ENCODE results near the gene MROH2B.
"Not testable (repeated sequence)": the region's sequence is repeated elsewhere in the genome, so short reads cannot be mapped to it uniquely, and the experiment has no call there.

MROH2B gene

DNA sequence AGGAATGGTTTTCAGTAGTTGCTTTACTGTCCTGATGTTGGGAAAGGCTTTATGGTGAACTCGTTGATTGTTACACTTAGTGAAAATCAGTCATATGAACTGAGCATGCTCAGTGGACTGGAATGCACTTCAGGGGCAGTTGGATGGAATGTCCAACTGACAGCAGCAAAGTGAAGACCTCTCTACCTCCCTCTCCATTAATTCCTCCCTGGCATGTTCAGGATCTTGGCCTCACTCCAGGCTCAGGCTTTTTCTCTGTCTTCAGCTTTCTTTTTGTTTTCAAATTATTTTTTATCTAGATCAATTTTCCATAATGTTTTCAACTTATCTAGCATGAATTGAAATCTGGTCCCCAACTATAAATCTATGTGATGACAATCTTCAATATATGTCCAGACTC is at the start of gene MROH2B:
Gene MROH2B, minus strand, starts transcription at position 101 of the 400 bp plus-strand sequence. CDS start 490 bp downstream, outside the sequence.
- DNase-seq: no peak

DNA sequence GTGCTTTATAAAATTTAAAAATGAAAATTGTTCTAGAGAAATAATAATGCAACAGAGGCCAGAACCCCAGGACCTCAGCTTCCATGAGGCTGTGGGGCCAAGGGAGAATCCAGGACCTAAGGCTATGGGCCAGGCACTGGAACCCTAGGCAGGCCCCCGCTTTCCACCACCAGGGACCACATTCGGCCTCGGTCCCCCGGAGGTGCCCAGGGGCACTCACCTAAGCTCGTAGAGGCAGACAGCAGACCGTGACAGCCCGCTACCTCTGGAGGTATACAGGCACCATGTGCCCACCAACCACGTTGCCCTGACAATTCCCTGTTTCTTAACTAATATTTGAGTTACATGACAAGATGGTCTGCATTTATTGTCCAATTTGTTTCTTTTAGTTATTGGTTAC is 49.5 kb upstream of the MROH2B start:
- DNase-seq: no peak

DNA sequence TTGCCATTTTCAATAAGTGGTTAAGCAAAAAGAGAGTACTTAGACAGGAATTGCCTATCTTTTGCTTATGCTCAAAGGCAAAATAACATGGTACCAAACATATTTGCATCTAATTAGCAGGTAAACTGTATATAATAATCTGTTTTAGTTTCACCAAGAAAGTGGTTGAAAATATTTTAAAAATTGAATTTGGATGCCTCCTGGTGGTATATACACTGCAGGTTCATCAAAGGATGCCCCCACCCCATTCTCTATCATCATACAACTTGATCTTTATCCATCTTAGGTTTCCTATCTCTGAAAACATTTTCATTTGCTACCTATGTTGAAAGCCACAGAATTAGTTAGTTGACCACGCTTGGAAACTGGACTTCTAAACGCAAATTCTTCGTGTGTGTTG is 47.0 kb upstream of the MROH2B start:
- no peak for DNase-seq

DNA sequence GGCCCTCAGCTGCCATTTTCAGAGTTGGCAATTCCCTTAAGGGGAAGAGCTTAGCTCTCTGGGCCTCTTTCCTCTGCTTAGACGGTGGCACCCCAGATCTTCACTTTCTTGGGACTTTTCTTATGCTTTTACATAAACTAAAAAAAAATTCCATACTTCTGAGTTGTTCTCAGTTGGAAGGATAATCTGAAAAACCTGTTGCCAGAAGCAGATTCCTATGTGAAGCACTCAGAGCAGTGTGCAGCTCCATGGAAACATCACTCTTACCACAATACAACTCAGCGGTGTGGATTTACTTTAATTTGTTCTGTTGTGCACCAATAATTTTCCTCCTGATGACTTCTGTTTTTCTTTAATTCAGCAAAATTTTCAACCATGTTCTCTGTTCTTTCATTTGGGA is 44.1 kb upstream of the MROH2B start:
- DNase-seq: no peak

DNA sequence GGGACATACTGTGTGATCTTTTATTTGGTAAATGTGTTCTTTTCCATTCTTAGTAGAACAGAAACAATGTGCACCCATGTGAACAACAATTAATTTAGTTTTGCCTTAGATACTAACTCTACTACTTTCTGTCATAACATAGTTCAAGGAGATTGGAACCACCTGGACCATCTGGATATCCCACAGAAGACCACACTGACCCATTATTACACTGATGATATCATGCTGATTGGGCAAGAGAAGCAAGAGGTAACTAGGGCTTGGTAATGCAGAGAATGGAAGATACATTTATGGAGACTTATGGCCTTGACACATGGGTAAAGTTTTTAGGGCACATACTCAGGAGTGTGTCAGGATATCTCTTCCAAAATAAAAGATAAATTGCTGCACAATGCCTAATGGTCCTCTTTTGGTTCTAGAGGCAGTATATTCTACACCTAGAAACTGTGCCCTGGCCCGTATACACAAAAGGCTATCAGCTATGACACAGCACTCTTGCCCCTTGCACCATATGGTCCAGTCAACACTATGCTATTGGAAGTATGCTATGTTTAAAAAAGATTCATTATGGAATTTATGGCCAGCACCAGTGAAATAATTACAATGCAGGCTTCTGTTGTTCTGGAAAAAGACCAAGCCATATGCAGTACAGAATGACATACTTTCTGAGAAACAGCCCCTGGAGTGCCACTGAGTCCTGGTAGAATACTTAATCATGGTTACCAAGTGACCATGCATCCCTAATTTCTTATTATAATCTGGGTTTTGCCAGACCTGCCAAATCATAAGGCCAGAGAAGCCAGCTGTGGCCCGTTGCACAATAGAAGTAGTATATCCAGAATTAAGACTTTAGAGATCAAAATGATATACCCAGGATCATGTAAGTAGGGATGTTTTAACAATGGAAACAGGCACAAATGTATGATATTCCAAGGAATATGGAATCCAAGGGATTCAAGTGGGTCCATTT is 41.6 kb upstream of the MROH2B start:
- no peak for DNase-seq

DNA sequence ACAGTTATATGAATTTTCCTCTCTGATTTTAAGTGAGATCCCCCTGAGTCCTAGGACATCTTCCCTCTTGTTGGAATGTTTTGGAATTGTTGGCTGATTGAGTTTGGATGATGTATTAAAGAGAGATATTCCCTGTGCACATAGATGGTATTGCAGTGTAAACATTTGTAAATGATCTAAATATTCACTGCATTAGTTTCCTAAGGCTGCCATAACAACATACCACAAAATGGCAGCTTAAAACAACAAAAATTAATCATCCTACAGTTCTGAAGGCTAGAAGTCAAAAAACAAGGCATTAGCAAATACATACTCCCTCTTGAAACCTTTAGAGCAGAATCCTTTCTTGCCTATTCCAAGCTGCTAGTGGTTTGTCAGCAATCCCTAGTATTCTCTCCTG is 38.0 kb upstream of the MROH2B start:
- no peak for DNase-seq

DNA sequence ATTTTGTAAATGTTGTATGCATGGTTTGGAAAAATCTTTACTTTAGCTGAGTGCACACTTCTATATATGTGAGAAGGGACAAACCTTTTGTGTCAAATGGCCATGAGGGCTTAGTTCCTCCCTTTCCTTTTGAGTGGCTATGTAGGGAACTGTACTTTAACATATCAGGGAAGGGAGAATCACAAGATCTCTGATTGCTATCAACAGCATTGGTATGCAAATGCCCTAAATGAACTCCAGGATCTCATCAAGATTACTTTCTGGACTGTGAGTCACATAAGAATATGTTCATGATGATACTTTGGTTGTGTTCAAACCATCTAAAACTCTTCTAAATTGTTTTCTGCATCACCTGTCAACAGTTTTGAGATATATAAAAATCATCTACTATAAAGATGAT is 31.2 kb upstream of the MROH2B start:
- DNase-seq: no peak

DNA sequence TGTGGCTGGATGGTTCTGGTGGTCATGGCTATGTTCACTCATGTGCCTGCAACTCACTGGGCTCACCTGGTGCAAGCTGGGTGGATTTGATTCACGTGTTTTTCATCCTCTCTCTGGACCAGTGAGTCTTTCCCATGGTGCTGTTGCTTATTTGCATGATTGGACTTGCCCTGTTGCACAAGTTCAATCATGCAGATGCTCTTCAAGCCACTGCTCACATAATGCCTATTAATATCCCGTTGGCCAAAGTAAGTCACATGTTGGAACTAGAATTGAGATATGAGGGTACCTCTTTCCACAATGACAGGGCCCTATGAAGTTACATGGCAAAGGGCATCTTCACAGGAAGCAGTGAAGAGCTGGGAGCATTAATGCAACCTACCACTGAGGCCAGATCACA is 26.5 kb upstream of the MROH2B start:
- no peak for DNase-seq

DNA sequence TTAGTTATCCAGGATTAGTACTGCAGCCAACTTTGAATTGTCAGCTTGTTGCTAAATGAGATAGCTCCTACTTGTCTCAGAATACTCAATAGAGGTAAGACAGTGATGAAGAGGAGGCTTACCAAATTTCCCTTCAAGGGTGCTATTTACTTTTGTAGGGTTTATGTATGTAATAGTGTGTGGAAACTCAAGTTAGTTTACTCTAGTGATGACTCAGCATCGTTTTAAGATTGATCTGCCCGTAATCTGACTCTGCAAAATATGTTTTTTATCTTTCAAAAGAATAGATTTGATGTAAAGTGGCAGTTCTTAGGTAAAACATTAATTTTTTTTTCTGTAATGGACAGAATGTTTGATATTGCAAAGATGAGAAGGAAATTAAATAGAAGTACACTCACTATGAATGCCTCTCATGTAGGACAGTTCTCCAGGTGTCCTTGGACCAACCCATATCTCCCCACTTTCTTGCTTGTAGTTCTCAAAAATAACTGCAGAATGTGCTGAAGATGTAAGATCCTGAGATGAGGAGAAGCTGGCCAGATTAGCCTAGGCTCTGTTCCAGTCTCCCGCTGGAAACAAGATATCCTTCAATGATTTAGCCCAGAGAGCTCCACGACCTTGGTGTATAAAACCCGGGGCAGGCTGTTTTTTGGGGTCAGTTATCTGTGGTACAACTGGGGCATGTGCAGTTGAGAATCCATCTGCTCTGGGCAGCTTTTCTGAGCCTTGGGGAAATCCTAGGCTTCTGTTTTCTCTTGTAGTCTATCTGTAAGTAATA is 24.4 kb upstream of the MROH2B start:
- DNase-seq: no peak

DNA sequence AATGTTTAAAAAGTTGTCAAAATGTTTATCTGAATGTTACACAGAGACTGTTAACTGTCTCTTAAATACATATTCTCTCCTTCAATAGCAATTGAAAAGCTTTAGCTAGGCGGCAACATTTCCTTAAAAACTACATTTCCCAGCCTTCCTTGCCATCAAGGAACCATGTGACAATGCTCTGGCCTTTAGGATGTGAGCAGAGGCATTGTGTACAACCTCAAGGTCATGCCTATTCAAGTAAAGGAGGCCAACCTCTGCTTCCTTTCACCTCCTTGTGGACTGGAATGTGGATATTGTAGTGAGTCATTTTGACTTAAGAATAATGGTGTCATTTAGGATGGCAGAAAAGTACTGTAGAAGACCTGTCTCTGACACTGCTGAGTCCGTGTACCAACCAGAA is 23.7 kb upstream of the MROH2B start:
- DNase-seq: no peak

DNA sequence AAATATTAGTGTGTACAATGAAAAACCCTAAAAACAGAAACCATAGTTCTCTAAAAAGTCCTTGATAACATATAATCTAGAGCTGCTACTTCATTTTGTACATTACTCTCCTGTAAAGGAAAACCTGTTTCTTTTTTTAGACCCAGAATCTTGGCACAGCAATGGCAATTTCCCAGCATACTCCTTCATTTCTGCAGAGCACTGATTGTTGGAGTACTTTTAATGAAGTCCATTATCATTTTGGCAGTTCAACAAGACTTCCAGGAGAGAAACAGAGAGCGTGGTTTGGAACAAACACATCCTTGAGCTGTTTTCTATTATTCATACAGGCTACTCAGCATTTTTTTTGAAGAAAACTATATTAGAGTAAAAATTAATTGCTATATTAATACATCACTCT is 22.7 kb upstream of the MROH2B start:
- no peak for DNase-seq

DNA sequence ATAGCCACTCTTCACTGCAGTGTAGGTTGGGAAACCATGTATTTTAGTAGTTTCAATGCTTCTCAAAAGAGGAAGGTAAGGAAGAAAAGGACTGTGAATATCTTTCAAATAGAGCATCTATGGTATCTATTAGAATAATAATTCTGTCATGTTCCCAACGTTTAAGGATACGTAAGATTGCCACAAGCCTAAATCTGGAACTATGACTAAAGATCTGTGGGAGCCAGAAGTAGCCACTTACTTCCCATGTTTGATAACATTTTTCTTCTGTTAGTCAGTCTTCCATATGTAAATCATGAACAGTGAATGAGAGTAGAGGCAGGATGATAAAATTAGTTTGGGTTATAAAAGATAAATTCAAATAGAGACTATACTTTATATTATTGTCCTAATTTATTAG is 16.3 kb upstream of the MROH2B start:
- DNase-seq: no peak

DNA sequence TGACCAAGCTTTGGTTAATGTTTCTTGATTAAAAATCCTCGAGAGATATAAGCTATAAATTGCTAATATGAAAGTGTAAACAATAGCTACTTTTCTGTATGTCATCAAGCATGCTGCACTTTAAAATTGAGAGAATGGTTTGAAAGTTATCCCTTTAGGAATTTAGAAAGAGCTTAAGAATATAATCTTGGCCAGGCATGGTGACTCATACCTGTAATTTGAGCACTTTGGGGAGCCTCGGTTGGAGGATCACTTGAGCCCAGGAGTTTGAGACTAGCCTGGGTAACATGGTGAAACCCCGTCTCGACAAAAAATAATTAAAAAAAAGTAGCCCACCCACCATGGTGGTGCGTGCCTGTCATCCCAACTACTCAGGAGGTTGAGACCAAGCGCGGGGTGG is 12.2 kb upstream of the MROH2B start:
- DNase-seq: no peak

DNA sequence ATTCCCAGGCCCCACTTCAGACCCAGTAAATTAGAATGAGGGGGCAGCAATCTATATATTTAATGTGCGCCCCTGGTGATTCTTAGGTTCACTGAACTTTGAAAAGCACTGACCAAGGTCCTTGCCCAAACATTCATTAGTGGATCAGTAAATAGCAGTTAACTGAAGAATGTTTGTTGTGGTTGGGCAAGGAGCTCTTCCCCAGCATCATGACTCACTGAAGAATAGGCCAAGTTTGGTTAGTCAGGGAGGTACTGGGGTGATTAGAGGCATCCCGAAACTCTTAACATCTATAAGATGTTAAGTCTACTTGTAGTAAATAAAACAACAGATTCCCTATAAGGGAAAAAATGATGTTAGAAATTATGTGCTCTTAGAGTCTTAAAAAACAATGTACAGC is 833 bp upstream of the MROH2B start:
- DNase-seq: no peak

DNA sequence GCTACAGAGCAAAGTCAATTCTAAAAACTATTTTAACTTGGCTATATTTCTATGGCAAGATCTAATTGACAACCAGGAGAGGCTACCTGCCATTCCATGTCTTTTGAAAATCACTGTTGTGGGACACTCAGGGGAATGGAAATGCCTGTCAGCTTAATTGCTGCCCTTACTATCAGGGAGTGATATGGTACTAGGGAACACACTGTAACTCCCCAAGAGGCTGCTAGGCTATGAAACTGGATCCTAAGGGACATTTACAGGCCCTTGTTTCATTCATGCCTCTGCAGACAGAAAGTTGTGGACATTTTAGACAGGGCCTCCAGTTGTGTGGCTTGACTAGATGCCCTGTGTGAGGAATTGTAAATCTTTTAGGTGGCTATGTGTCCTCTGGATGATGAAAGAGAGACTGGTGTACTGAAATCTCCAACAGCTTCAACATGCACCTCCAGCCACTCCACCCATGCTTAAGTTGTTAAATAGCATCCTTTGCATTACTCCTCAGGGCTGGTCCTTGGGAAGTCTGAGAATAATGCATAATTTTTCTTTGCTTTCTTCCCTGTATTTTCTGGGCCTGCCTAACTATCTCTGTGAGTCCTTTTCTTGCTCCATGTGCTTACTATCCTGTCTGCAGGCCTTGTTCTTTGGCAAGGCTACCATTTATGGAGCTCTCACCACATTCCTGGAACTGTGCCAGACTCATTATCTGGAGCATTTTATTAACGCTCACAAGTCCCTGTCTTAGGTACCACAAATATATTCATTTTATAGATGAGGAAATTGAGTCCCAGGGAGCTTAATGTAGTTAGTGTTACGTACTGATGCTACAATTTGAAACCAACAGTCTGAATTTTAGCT is 3.2 kb downstream of the MROH2B start:
- no peak for DNase-seq

DNA sequence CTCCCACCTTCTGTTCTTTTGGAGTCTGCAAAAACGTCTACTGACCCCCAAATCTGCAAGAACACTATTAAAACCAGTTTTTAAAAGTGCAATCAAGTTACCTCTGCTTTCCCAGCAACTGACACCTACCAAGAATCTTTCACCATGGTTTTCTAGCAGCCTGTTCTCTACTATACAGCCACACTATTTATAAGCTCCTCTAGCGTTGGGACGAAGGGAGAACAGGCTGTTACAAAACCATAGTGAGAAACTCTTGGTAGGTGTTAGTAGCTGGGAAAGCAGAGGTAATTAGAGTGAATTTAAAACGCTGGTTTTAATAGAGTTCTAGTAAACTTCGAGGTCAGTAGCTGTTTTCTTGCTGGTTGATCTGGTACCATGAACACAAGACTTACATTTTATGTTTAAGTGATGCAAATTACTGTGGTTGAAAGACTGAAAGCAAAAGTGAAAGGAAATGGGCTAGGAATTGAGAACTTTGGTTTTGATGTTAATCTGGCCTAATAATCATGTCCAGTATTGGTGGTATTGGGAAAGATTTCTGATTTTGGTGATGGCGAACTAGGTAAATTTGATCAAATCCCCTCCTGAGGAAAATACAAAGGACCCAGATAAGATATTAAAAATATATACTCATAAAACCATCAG is 5.3 kb downstream of the MROH2B start:
- no peak for DNase-seq

DNA sequence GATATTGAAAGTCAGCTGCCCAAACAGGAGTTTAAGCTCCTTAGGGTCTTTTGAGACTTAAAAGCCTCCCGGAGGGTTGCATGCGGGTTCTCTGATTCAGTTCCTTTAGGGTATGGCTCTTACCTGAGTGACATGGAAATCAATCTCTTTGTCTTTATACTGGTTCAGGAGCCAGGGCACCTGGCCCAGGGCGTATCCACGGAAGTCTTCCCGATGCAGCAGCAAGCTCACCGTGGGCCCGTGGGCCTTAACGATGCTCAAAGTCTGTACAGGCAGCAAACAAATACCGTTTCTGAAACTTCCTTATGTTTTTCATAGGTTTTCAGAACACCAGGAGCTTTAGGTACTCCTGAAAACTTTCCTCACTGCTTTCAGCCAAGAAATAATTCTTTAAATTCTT is 13.2 kb downstream of the MROH2B start:
- no peak for DNase-seq

DNA sequence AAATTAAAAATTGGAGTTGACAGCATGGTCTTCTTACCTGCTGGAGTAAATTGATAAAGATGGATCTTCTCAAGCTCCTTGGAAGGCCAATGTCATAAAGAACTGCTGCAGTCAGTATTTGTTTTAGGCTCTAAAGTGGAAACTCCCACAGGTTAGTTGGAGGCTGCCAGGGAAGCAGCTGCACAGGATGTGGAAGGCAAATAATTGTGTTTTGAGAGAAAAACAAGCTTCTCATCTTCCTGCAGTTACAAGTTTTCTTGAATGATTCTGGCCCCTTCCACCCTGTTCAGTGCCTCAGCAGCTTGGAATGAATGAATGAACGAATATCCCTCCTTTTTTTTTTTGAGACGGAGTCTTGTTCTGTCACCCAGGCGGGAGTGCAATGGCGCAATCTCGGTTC is 13.9 kb downstream of the MROH2B start:
- no peak for DNase-seq

DNA sequence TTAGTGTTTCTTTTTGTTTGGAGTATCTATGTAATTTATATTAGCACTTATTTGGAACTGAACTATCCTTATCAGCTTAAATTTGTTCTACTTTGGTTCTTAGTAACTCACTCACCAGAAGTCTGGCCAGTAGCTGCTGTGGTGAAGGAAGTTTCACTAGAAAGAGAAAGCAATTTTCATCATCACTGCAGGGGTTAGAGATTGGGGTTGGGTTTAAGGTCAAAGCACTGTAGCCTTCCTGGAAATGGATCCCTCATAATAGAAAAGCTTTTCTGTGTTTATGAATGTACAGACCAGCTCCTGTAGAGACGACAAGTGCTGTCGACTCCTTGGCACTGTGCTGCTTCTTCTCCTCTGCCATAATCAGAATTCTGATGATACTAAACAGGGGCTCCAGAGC is 22.2 kb downstream of the MROH2B start:
- no peak for DNase-seq

DNA sequence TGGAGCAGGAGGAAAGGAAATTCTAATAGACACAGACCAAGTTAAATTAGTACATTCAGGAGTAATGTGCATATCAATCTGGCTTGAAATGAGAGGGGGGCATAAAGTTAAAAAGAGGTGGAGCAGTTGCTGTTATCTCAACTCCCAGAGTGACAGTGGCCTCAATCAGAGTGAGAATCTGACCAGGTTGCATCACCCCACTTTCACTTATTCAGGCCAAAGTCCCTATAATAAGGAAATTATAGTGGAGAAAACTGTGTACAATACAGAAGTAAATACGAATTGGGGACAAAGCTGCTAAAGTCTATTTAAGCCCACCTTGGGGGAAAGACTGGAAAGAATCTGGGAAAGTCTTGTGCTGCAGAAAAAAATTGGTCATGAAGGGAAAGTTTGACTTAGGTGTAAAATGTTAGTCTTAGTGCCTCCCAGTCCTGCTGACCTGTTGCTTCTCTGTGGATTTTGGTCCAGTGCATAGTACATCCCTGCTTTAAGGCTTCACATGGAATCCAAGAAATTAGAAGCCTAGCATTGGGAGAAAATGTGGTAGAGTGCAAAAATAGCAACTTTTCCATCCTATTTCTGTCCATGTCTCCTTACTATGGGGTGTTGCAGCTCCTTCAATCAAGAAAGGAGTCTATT is 27.9 kb downstream of the MROH2B start:
- no peak for DNase-seq

DNA sequence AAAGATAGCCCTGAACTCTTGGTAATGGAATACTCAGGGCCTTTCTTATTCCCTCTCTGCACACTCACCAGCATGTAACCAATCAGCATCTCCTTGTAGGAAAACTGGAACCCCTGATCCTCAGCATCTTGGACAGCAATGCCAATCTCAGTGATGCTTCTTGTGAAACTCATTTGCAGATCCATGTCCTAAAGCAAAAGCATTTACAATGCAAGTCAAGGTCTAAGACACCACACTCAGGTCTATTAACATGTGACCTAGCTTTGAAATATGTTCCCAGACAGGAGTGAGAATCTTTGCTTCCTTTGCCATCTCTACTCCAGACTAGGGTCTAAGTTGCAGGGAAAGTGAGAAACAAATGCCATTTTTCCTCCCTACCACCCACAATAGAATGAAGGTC is 38.2 kb downstream of the MROH2B start:
- no peak for DNase-seq

DNA sequence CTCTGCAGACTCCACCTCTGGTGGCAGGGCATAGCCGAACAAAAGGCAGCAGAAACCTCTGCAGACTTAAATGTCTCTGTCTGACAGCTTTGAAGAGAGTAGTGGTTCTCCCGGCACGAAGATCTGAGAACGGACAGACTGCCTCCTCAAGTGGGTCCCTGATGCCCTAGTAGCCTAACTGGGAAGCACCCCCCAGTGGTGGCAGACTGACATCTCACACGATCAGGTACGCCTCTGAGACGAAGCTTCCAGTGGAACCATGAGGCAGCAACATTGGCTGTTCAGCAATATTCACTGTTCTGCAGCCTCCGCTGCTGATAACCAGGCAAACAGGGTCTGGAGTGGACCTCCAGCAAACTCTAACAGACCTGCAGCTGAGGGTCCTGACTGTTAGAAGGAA is 48.5 kb downstream of the MROH2B start:
- DNase-seq: not testable (repeated sequence)

All from CD4-positive, alpha-beta T cell treated with Interleukin-21 for 1 hour (primary cell).